Measurements from ENCODE around the gene TRIM7. TPM values are rescaled to one million over a fixed set of nuclear protein-coding genes. Genes with fewer than 3 reads are reported as not detected.

The TRIM7 gene
- 11.6 and 16.5 TPM in 2 replicates for total RNA-seq (2014; rRNA removed; shearing (Covaris generic))

GRCh38 chr5:181204826-181205760, at the start of gene TRIM7:
TRIM7 (minus strand) TSS chr5:181205196; CDS start chr5:181205110, 86 bp downstream.

DNA sequence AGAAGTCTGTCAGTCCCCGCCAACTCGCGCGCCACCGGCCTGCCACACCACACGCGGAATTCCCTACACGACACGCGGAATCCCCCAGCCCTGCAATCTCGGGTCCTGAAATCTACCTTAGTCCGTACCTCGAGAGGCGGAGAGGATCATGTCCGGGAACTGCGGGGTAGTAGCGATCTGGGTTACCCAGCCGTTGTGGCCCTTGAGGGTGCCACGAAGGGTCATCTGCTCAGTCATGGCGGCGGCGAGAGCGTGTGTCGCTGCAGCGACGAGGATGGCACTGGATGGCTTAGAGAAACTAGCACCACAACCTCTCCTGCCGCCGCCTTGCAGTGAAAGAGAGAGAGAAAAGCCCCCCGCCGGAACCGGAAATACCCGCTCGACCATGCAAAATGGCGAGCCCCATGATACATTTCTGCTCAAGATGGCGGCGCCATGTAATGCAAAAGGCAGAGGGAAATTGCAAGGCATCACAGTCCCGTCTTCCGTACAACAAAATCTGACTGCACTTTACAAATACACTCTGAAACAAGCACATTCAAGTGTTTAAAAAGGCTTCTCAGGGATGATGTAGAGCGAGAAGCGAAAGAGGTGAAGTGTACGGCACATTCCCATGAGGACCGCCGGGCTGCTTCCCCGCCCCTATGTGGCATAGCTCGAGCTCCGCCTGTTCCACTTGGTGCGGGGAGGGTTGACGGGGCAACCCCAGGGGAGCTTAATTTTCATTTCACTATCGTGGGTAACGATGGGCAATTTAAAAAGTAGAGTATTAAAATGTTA, 38.8 kb upstream of the TRIM7 start, which contains the start of gene RACK1:
Gene RACK1, minus strand, starts transcription at position 343 of the 780 bp plus-strand sequence. Its CDS starts 106 bp downstream, at position 237.

GRCh38 chr5:181223058-181223728, 18.2 kb upstream of the TRIM7 start, which contains the start of gene TRIM41:
TRIM41 (plus strand) TSS chr5:181223281; CDS start chr5:181224000, 719 bp downstream.

GRCh38 chr5:181146927-181147636, 57.9 kb downstream of the TRIM7 start, which contains the start of gene OR2V2:
OR2V2 (plus strand) TSS chr5:181147586; CDS start chr5:181154943, 7,357 bp downstream.

Small RNAs within 50 kb of the gene (small RNA-seq; reads per million reads assigned to genes)
- gene MIR4638 (not detected), gene SNORD95 (not detected), gene SNORD96A (not detected)

Other genes starting within 250 kb of the TRIM7 start
- gene BTNL3, start 216.3 kb downstream of the TRIM7 start, total RNA-seq (2014; rRNA removed; shearing (Covaris generic)), result not detected in 2 replicates
- 1.2 and 1.6 TPM in 2 replicates for gene BTNL9, start 164.9 kb downstream of the TRIM7 start, total RNA-seq (2014; rRNA removed; shearing (Covaris generic))
- gene OR2V1, start 74.0 kb downstream of the TRIM7 start, total RNA-seq (2014; rRNA removed; shearing (Covaris generic)), result not detected in 2 replicates
- gene OR2V2, start 57.6 kb downstream of the TRIM7 start, total RNA-seq (2014; rRNA removed; shearing (Covaris generic)), result not detected in 2 replicates
- 34.2 and 34.6 TPM in 2 replicates for gene TRIM41, start 18.1 kb upstream of the TRIM7 start, total RNA-seq (2014; rRNA removed; shearing (Covaris generic))
- 5,441 and 5,626 TPM in 2 replicates for gene RACK1, start 38.7 kb upstream of the TRIM7 start, total RNA-seq (2014; rRNA removed; shearing (Covaris generic))
- 6.5 and 9.9 TPM in 2 replicates for gene TRIM52, start 55.9 kb upstream of the TRIM7 start, total RNA-seq (2014; rRNA removed; shearing (Covaris generic))
- not detected in 2 replicates for gene OR4F3, start 162.1 kb upstream of the TRIM7 start, total RNA-seq (2014; rRNA removed; shearing (Covaris generic))

All from A375 (cell line).